ENCODE data around the gene FUS.

- TF ChIP-seq CTCF (IDR thresholded peaks at IDR 0.05; ENCODE audit: insufficient read depth, low read length) (no peak), GABPA (IDR thresholded peaks at IDR 0.05; ENCODE audit: low read depth) (no peak), REST (IDR thresholded peaks at IDR 0.05; ENCODE audit: insufficient replicate concordance, low read depth) (no peak)
Measured at GRCh38 chr16:31228206-31228605, 48.3 kb downstream of the FUS start.
